Uterus (tissue), 4 donors: ENCODE measurements around the gene NAA40. TPM values are rescaled to one million over a fixed set of nuclear protein-coding genes. Genes with fewer than 3 reads are reported as not detected.

Source experiments
- DNase-seq, 2 donors: peaks; one replicate each; pipeline ENCODE4 v3.0.0-alpha.2; 2019 to 2020
- H3K27ac ChIP-seq, 2 donors: fragments of 200-600 bp; sonication (generic); 1 replicate in 1 of 2; 2 replicates in 1 of 2; pipeline ENCODE4 v1.5.1; 2016 to 2018
- H3K27me3 ChIP-seq, 2 donors: fragments of 200-600 bp; sonication (generic); one replicate each; pipeline ENCODE4 v1.5.1; 2018 to 2019; ENCODE audit warnings: control low read depth in 1 of 2
- H3K36me3 ChIP-seq, 2 donors: fragments of 200-600 bp; sonication (generic); one replicate each; pipeline ENCODE4 v1.5.1; 2019; ENCODE audit warnings: control low read depth in 1 of 2
- H3K4me1 ChIP-seq, 2 donors: fragments of 200-600 bp; sonication (generic); one replicate each; pipeline ENCODE4 v1.5.1; 2018 to 2019; ENCODE audit warnings: control low read depth in 1 of 2
- H3K4me3 ChIP-seq, 2 donors: fragments of 200-600 bp; sonication (generic); 1 replicate in 1 of 2; 2 replicates in 1 of 2; pipeline ENCODE4 v1.5.1; 2018 to 2019; ENCODE audit warnings: mild to moderate bottlenecking in 1 of 2
- H3K9me3 ChIP-seq, 2 donors: fragments of 200-600 bp; sonication (generic); one replicate each; pipeline ENCODE4 v1.5.1; 2019; ENCODE audit warnings: control low read depth in 1 of 2
- CTCF ChIP-seq, 4 experiments: fragments of 200-600 bp in 2 of 4; fragments of 450-650 bp in 2 of 4; sonication (generic) in 2 of 4; IDR thresholded peaks; one replicate each; pipeline ENCODE4 v1.5.1; 2016 to 2019; ENCODE audit warnings: antibody characterized with exemption in 4 of 4, mild to moderate bottlenecking in 2 of 4, moderate library complexity in 1 of 4
- POLR2A ChIP-seq, 2 donors: fragments of 450-650 bp; IDR thresholded peaks; one replicate each; pipeline ENCODE4 v1.6.1; 2016; ENCODE audit warnings: antibody characterized with exemption in 2 of 2, mild to moderate bottlenecking in 1 of 2, moderate library complexity in 1 of 2
- intact Hi-C: fragments of 100-400 bp; cut with DNase I; formaldehyde crosslinking; loops from one replicate; pipeline ENCODE4 v1.15.1; 2023; ENCODE audit warnings: low total_unique reads
- total RNA-seq, 4 donors: library from RNA; depleted of rRNA in 3 of 4; stranded (reverse); fragments of >200 nt in 3 of 4; gene quantifications; one replicate each; pipeline versions ENCODE4 v1.1.0 to v1.2.4, GENCODE V29; 2014 to 2023
- donor health status: DM: yes; HTN: yes; CAD: no.

Gene NAA40
- total RNA-seq, 4 donors from 2014 or later = 2.1 to 17.8 (median 9.2) TPM

- no peak for DNase-seq
- Histone ChIP-seq H3K27me3 (no peaks in the 10 kb centered on the region), H3K4me1 (peaks cover 5 to 20% of the 10 kb centered on the region in 2 donors), H3K4me3 (no peak overlapping the region), H3K9me3 (no peaks in the 10 kb centered on the region), H3K36me3 (no peaks in the 10 kb centered on the region), H3K27ac (peak overlapping the region; percentile 34 to 37)
- intact Hi-C loops = no loop called here
- TF ChIP-seq CTCF (IDR thresholded peaks at IDR 0.05) (no peak), POLR2A (IDR thresholded peaks at IDR 0.05) (no peak)
These were observed 33.6 kb upstream of the NAA40 start for GRCh38 chr11:63905179-63905578.

- Histone ChIP-seq H3K4me1 (peaks cover 5 to 20% of the 10 kb centered on the region in 2 donors), H3K36me3 (no peaks in the 10 kb centered on the region), H3K27me3 (no peaks in the 10 kb centered on the region), H3K4me3 (no peak overlapping the region), H3K9me3 (no peaks in the 10 kb centered on the region), H3K27ac (no peak overlapping the region)
- intact Hi-C loops = no loop called here
- no peak for DNase-seq
- TF ChIP-seq CTCF (IDR thresholded peaks at IDR 0.05) (no peak), POLR2A (IDR thresholded peaks at IDR 0.05) (no peak)
These were observed 32.7 kb upstream of the NAA40 start for GRCh38 chr11:63906087-63906486.

GRCh38 chr11:63906585-63906984, 32.2 kb upstream of the NAA40 start:
- TF ChIP-seq POLR2A (IDR thresholded peaks at IDR 0.05) = no peak
- no peak for TF ChIP-seq CTCF (IDR thresholded peaks at IDR 0.05)
- Histone ChIP-seq H3K9me3 (no peaks in the 10 kb centered on the region), H3K27ac (no peak overlapping the region), H3K4me3 (no peak overlapping the region), H3K36me3 (no peaks in the 10 kb centered on the region), H3K27me3 (no peaks in the 10 kb centered on the region), H3K4me1 (peaks cover 5 to 20% of the 10 kb centered on the region in 2 donors)
- intact Hi-C loops = no loop called here
- no peak for DNase-seq

- intact Hi-C loops = no loop called here
- H3K4me3 ChIP-seq = no peak overlapping the region
- H3K27ac ChIP-seq = no peak overlapping the region
- H3K4me1 ChIP-seq = peaks cover 5 to 20% of the 10 kb centered on the region in 2 donors
- TF ChIP-seq CTCF (IDR thresholded peaks at IDR 0.05) = no peak
- TF ChIP-seq POLR2A (IDR thresholded peaks at IDR 0.05) = no peak
- H3K36me3 ChIP-seq = no peaks in the 10 kb centered on the region
- no peaks in the 10 kb centered on the region for H3K27me3 ChIP-seq
- no peak for DNase-seq
- no peaks in the 10 kb centered on the region for H3K9me3 ChIP-seq
These were observed 31.7 kb upstream of the NAA40 start for GRCh38 chr11:63907063-63907462.

- no peak for TF ChIP-seq CTCF (IDR thresholded peaks at IDR 0.05)
- no peak for TF ChIP-seq POLR2A (IDR thresholded peaks at IDR 0.05)
- H3K4me3 ChIP-seq = no peak overlapping the region
- no peaks in the 10 kb centered on the region for H3K36me3 ChIP-seq
- intact Hi-C loops = no loop called here
- no peaks in the 10 kb centered on the region for H3K27me3 ChIP-seq
- peak overlapping the region; percentile 58 to 59 for H3K27ac ChIP-seq
- DNase-seq = peak; percentile 53 to 55
- H3K4me1 ChIP-seq = peaks cover 5 to 20% of the 10 kb centered on the region in 2 donors
- H3K9me3 ChIP-seq = no peaks in the 10 kb centered on the region
These were observed 30.8 kb upstream of the NAA40 start for GRCh38 chr11:63907808-63908530.
